ENCODE results near the gene CLPSL1.

The CLPSL1 gene

DNA sequence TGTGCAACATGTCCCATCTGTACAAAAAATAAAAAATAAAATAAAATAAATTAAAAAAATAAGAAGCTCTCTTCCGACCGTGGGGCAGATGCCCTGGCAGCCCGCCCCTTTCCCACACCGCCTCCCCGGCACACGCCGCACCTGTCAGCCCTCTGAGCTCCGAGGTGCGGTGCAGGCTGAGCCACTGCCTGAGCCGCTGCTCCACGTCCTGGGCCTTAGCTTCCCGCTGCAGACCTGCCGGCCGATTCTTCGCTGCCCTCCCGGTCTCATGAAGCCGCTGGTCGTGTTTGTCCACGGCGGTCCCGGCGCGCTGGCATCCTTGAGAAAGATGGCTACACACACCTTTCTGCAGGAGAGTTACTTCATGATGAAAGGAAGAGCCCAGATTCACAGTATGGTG lies 15.1 kb upstream of the CLPSL1 start:
- Histone ChIP-seq H3K4me1 (ENCODE audit: control insufficient read depth, insufficient read depth, low read length) (no peaks in the 10 kb centered on the region; the same call in 1 of the 2 replicates), H3K27me3 (ENCODE audit: control insufficient read depth, insufficient read depth, low read length) (peaks cover 3% of the 10 kb centered on the region; the same call in 1 of the 2 replicates), H3K36me3 (ENCODE audit: control insufficient read depth, insufficient read depth, low read length) (no peaks in the 10 kb centered on the region), H3K9ac (ENCODE audit: low read length) (no peak overlapping the region), H3K27ac (ENCODE audit: low read depth, low read length) (no peak overlapping the region), H3K4me3 (ENCODE audit: low read depth, low read length) (no peak overlapping the region), H3K9me3 (ENCODE audit: control insufficient read depth, insufficient read depth, low read depth, low read length) (no peaks in the 10 kb centered on the region)

DNA sequence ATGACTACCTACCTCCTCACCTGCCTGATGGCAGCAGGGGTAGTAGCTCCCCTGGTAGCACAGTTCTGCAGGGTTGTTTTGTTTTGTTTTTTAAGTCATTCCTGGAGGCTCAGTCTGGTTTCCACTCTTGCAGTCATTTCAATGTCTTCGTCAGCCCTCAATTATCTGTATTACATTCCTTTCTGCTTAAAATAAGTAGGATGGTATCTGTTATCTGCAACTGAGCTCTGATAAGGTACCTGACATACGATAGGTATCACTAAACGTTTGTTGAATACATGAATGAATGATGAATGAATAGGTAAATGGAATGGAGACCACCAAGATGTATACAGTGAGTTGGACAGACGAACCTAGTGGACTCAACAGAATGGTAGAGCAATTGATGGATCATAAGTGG lies 11.6 kb upstream of the CLPSL1 start:
- H3K4me3 ChIP-seq (ENCODE audit: low read depth, low read length): no peak overlapping the region
- no peaks in the 10 kb centered on the region for H3K36me3 ChIP-seq (ENCODE audit: control insufficient read depth, insufficient read depth, low read length)
- peaks cover 8% of the 10 kb centered on the region; the same call in 1 of the 2 replicates for H3K4me1 ChIP-seq (ENCODE audit: control insufficient read depth, insufficient read depth, low read length)
- no peaks in the 10 kb centered on the region for H3K9me3 ChIP-seq (ENCODE audit: control insufficient read depth, insufficient read depth, low read depth, low read length)
- H3K27ac ChIP-seq (ENCODE audit: low read depth, low read length): no peak overlapping the region
- H3K27me3 ChIP-seq (ENCODE audit: control insufficient read depth, insufficient read depth, low read length): no peaks in the 10 kb centered on the region; the same call in 1 of the 2 replicates
- no peak overlapping the region for H3K9ac ChIP-seq (ENCODE audit: low read length)

DNA sequence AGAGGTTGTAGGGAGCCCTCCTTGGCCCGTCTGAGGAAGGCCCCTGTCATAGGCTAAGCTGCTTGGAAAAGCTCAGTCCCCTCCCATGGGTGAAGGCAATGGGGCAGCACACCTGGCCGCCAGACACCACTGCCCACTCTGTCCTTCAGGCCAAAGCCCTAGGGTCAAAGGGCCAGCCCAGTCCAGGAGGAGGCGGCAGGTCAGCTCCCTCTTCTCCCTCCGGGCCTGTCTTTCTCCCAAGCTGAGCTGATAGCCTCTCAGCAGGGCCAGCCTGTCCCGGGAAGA lies 9.5 kb upstream of the CLPSL1 start:
- H3K9me3 ChIP-seq (ENCODE audit: control insufficient read depth, insufficient read depth, low read depth, low read length): no peaks in the 10 kb centered on the region
- H3K27me3 ChIP-seq (ENCODE audit: control insufficient read depth, insufficient read depth, low read length): no peaks in the 10 kb centered on the region
- no peaks in the 10 kb centered on the region for H3K36me3 ChIP-seq (ENCODE audit: control insufficient read depth, insufficient read depth, low read length)
- H3K4me3 ChIP-seq (ENCODE audit: low read depth, low read length): no peak overlapping the region
- H3K27ac ChIP-seq (ENCODE audit: low read depth, low read length): no peak overlapping the region
- H3K9ac ChIP-seq (ENCODE audit: low read length): no peak overlapping the region
- peaks cover 8% of the 10 kb centered on the region; the same call in 1 of the 2 replicates for H3K4me1 ChIP-seq (ENCODE audit: control insufficient read depth, insufficient read depth, low read length)

DNA sequence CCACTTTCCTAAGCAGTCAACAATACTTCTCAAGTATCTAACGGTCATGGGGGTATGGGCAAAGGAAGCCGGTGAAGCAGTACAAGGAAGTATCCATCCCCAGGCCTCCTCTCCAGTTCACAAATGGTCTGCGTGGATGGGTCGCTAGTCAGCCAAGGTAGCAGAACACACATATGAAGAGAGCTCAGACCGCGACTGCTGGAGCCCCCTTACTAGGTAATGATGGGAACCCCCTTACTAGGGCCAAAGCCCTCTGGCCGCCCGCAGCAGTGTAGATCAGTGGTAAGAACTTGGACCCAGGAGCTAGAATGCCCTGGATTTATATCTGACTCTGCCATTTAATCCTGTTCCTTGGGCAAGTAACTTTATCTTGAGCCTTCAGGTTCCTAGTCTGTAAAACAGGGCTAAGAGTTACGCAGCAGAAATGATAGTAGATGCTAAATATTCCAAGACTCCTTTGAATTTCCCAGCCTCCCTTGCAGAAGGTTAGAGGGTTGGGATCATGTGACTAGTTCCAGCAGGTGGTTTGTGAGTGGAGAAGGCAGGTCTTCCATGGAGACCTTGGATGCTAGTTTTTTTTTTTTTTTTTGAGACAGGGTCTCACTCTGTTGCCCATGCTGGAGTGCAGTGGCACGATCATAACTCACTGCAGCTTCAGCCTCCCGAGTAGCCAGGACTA lies 6.6 kb upstream of the CLPSL1 start:
- H3K27me3 ChIP-seq (ENCODE audit: control insufficient read depth, insufficient read depth, low read length): peaks cover 2% of the 10 kb centered on the region; the same call in 1 of the 2 replicates

DNA sequence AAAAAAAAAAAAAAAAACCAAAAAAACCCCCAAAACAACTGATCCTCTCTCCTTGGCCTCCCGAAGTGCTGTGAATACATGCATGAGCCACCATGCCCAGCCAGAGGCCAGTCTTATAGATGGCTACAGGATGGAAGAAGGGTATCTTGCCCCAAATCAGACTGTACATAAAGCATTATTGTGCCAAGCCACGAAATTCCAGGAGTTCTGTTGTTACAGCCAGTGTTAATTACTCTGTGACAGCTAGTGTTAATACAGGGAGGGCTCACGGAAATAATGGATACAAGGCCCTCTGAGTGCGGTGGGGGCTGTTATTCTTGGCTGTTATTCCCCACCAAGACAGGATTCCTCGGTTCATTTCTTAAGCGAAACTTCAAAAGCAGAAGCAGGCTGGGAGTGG lies 5.8 kb upstream of the CLPSL1 start:
- Histone ChIP-seq H3K9ac (ENCODE audit: low read length) (no peak overlapping the region), H3K27me3 (ENCODE audit: control insufficient read depth, insufficient read depth, low read length) (peaks cover 2% of the 10 kb centered on the region; the same call in 1 of the 2 replicates), H3K4me3 (ENCODE audit: low read depth, low read length) (no peak overlapping the region), H3K36me3 (ENCODE audit: control insufficient read depth, insufficient read depth, low read length) (no peaks in the 10 kb centered on the region), H3K4me1 (ENCODE audit: control insufficient read depth, insufficient read depth, low read length) (peaks cover 10% of the 10 kb centered on the region; the same call in 1 of the 2 replicates), H3K27ac (ENCODE audit: low read depth, low read length) (no peak overlapping the region), H3K9me3 (ENCODE audit: control insufficient read depth, insufficient read depth, low read depth, low read length) (no peaks in the 10 kb centered on the region)

More for the DNA sequence above, 6.6 kb upstream of the CLPSL1 start:
- no peak overlapping the region for H3K27ac ChIP-seq (ENCODE audit: low read depth, low read length)
- no peak overlapping the region for H3K4me3 ChIP-seq (ENCODE audit: low read depth, low read length)
- H3K4me1 ChIP-seq (ENCODE audit: control insufficient read depth, insufficient read depth, low read length): peaks cover 10% of the 10 kb centered on the region; the same call in 1 of the 2 replicates
- no peaks in the 10 kb centered on the region for H3K36me3 ChIP-seq (ENCODE audit: control insufficient read depth, insufficient read depth, low read length)
- H3K9me3 ChIP-seq (ENCODE audit: control insufficient read depth, insufficient read depth, low read depth, low read length): no peaks in the 10 kb centered on the region
- H3K9ac ChIP-seq (ENCODE audit: low read length): no peak overlapping the region

DNA sequence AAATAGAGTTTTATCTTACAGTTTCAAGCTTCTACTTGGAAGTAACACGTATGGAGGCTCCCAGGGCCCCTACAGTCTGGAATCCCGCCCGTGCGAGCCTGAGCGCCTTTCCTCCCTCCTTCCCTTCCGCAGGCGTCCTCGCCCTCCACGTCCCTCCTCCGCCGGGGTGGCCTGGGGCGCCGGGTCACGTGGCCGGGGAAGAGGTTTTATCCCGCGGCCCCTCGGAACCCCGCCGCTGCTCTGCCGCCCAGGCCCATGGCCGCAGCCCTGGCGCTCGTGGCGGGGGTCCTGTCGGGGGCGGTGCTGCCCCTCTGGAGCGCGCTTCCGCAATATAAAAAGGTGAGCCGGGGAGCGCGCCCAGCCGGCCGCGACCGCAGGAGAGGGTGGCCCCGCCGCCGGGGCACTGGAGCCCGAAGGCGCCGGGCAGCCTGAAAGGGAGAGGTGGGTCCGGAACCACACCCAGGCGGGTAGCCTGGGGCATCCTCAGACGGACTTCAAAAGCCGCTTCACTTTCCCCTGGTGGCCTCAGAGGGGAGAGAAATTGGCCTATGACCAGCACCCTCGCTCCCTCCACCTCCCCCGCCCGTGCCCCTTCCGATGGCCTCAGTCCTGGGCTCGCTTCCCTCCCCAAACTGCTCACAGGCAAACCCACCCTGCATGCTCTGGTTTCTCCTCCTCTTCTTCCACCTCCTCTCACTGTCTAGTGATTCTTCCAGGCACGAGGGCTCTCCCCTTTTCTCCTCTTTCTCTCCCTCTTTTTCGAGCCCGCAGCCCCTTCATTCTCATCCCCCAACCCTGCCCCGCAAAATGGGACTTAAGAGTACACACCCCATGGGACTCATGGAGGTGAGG lies 4.2 kb upstream of the CLPSL1 start, which contains the start of gene CLPSL2:
TSS of gene CLPSL2 (plus strand) at position 235 of the 852 bp plus-strand sequence. CDS start at position 256, 21 bp downstream.
- H3K27ac ChIP-seq (ENCODE audit: low read depth, low read length): no peak within 1 kb of the TSS; the same call in 1 of the 2 replicates
- H3K9me3 ChIP-seq (ENCODE audit: control insufficient read depth, insufficient read depth, low read depth, low read length): no peaks in the 10 kb centered on the region
- peaks cover 4% of the 10 kb centered on the region; the same call in 1 of the 2 replicates for H3K4me1 ChIP-seq (ENCODE audit: control insufficient read depth, insufficient read depth, low read length)
- H3K9ac ChIP-seq (ENCODE audit: low read length): peak within 1 kb of the TSS; percentile 36
- H3K4me3 ChIP-seq (ENCODE audit: low read depth, low read length): peak within 1 kb of the TSS; percentile 67
- H3K27me3 ChIP-seq (ENCODE audit: control insufficient read depth, insufficient read depth, low read length): peaks cover 2% of the 10 kb centered on the region; the same call in 1 of the 2 replicates
- no peaks in the 10 kb centered on the region for H3K36me3 ChIP-seq (ENCODE audit: control insufficient read depth, insufficient read depth, low read length)

DNA sequence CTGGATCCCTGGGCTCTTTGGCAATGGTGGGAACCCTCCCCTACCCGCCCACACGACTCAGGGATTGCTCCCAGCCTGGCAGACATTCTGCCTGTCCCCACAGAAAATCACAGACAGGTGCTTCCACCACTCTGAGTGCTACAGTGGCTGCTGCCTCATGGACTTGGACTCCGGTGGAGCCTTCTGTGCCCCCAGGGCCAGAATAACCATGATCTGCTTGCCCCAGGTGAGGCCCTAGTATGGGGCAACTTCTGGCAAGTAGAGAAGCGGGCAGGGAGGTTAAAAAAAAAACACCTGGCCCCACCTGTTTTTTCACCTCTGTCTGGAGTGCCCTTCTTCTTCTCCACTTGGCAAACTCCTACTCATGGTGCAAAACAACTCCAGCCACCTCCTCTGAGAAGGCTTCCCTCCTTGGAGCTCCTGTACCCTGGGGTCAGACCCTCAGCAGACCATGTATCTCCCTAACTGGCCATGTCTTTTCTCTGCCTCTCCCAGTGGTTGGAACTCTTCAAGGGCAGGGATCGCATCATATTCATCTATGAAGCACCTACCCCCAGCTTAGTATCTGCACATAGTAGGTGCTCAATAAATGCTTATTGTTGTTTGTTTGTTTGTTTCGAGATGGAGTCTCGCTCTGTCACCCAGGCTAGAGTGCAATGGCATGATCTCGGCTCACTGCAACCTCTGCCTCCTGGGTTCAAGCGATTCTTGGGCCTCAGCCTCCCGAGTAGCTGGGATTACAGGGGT lies 3.3 kb upstream of the CLPSL1 start:
- H3K27me3 ChIP-seq (ENCODE audit: control insufficient read depth, insufficient read depth, low read length): peaks cover 2% of the 10 kb centered on the region; the same call in 1 of the 2 replicates

DNA sequence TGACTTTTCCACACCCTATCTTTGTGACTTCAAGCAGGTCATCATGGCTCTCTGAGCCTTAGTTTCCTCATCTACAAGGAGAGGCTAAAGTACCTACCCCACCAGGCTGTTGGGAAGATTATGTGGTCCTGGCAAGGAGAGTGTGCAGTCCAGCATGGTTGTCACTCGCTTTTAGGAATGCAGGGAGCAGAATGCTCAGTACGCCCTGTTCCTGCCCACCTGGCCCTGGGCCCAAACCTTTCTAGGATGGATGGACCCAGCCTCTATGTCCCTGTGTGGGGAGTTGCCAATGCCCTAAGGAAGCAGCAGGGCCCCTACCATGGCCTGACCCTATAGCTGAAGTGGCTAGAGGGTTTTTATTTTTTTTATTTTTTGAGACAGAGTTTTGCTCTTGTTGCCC lies 2.4 kb upstream of the CLPSL1 start:
- H3K9me3 ChIP-seq (ENCODE audit: control insufficient read depth, insufficient read depth, low read depth, low read length): no peaks in the 10 kb centered on the region
- H3K4me1 ChIP-seq (ENCODE audit: control insufficient read depth, insufficient read depth, low read length): peaks cover 2% of the 10 kb centered on the region; the same call in 1 of the 2 replicates
- H3K27ac ChIP-seq (ENCODE audit: low read depth, low read length): no peak overlapping the region
- H3K4me3 ChIP-seq (ENCODE audit: low read depth, low read length): no peak overlapping the region
- H3K9ac ChIP-seq (ENCODE audit: low read length): no peak overlapping the region
- H3K27me3 ChIP-seq (ENCODE audit: control insufficient read depth, insufficient read depth, low read length): peaks cover 2% of the 10 kb centered on the region; the same call in 1 of the 2 replicates
- no peaks in the 10 kb centered on the region for H3K36me3 ChIP-seq (ENCODE audit: control insufficient read depth, insufficient read depth, low read length)

More for the DNA sequence above, 3.3 kb upstream of the CLPSL1 start:
- H3K4me3 ChIP-seq (ENCODE audit: low read depth, low read length): no peak overlapping the region
- H3K4me1 ChIP-seq (ENCODE audit: control insufficient read depth, insufficient read depth, low read length): peaks cover 2% of the 10 kb centered on the region; the same call in 1 of the 2 replicates
- H3K9me3 ChIP-seq (ENCODE audit: control insufficient read depth, insufficient read depth, low read depth, low read length): no peaks in the 10 kb centered on the region
- no peak overlapping the region for H3K27ac ChIP-seq (ENCODE audit: low read depth, low read length)
- H3K9ac ChIP-seq (ENCODE audit: low read length): no peak overlapping the region
- H3K36me3 ChIP-seq (ENCODE audit: control insufficient read depth, insufficient read depth, low read length): no peaks in the 10 kb centered on the region

DNA sequence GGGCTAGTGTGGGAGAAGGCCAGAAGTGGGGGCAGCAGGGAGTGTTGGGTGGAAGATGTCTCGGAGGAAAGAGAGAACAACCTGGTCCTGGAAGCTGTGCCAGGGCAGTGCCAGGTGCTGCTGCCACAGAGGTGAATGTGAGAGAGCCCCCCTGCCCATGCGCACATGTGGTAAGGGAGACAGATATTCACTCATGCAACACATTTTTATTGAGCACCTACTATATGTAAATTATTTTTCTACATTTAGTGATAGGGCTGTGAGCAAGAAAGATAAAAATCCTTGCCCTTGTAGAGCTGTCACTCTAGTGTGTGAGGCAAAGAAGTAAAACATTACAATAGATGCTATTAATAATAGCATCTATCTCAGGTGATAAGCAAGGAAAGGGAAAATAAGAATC lies 471 bp downstream of the CLPSL1 start:
- H3K4me3 ChIP-seq (ENCODE audit: low read depth, low read length): no peak overlapping the region
- H3K27me3 ChIP-seq (ENCODE audit: control insufficient read depth, insufficient read depth, low read length): peaks cover 4% of the 10 kb centered on the region; the same call in 1 of the 2 replicates
- H3K4me1 ChIP-seq (ENCODE audit: control insufficient read depth, insufficient read depth, low read length): peaks cover 2% of the 10 kb centered on the region; the same call in 1 of the 2 replicates
- no peak overlapping the region for H3K9ac ChIP-seq (ENCODE audit: low read length)
- no peaks in the 10 kb centered on the region for H3K36me3 ChIP-seq (ENCODE audit: control insufficient read depth, insufficient read depth, low read length)
- no peak overlapping the region for H3K27ac ChIP-seq (ENCODE audit: low read depth, low read length)
- no peaks in the 10 kb centered on the region for H3K9me3 ChIP-seq (ENCODE audit: control insufficient read depth, insufficient read depth, low read depth, low read length)

DNA sequence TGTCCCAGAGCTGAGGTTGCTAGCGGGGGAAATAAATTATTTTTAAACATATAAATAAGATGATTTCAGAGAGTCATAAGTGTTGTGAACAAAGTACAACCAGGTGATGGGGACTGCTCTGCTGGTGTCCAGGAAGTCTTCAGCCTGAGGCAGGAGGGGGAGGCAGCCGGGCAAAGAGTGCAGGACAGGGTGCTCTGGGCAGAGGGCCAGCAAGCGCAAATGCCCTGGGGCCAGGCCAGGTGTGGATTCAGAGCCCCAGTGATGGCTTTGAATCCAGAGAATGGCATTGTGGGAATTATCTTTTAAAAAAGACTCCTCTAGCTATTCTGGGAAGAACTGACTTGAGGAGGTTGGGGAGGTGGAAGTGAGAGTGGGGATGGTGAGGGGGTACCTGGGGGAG lies 1.6 kb downstream of the CLPSL1 start:
- no peaks in the 10 kb centered on the region for H3K36me3 ChIP-seq (ENCODE audit: control insufficient read depth, insufficient read depth, low read length)
- H3K9me3 ChIP-seq (ENCODE audit: control insufficient read depth, insufficient read depth, low read depth, low read length): no peaks in the 10 kb centered on the region
- no peak overlapping the region for H3K27ac ChIP-seq (ENCODE audit: low read depth, low read length)
- peaks cover 14% of the 10 kb centered on the region for H3K27me3 ChIP-seq (ENCODE audit: control insufficient read depth, insufficient read depth, low read length)
- H3K4me1 ChIP-seq (ENCODE audit: control insufficient read depth, insufficient read depth, low read length): peaks cover 10% of the 10 kb centered on the region
- H3K9ac ChIP-seq (ENCODE audit: low read length): no peak overlapping the region
- H3K4me3 ChIP-seq (ENCODE audit: low read depth, low read length): no peak overlapping the region
